Neural crest cell (in vitro differentiated cells): ENCODE data around the gene ARHGAP15. TPM values are rescaled to one million over a fixed set of nuclear protein-coding genes. Genes with fewer than 3 reads are reported as not detected.

ENCODE experiments used
- DNase-seq: peaks from one replicate; pipeline ENCODE4 v3.0.0; 2021; ENCODE audit warnings: low read depth, mixed read lengths, low spot score
- H3K27ac Mint-ChIP-seq: one replicate; pipeline ENCODE4 v1.8.0; 2021; ENCODE audit warnings: mild to moderate bottlenecking, mixed read lengths; ENCODE audit not compliant: unreplicated experiment
- H3K27me3 Mint-ChIP-seq: 2 replicates; pipeline ENCODE4 v1.8.0; 2021; ENCODE audit warnings: low read depth, mild to moderate bottlenecking, mixed read lengths
- H3K36me3 Mint-ChIP-seq: 2 replicates; pipeline ENCODE4 v1.8.0; 2021; ENCODE audit warnings: low read depth, mild to moderate bottlenecking, mixed read lengths
- H3K4me1 Mint-ChIP-seq: 2 replicates; pipeline ENCODE4 v1.8.0; 2021; ENCODE audit warnings: mixed read lengths
- H3K4me3 Mint-ChIP-seq: one replicate; pipeline ENCODE4 v1.8.0; 2021; ENCODE audit warnings: mild to moderate bottlenecking, mixed read lengths
- H3K9me3 Mint-ChIP-seq: 2 replicates; pipeline ENCODE4 v1.8.0; 2021; ENCODE audit warnings: mixed read lengths
- total RNA-seq: library from RNA; stranded (reverse); gene quantifications from 2 replicates; pipeline ENCODE4 v1.2.1, GENCODE V29; 2021
- TF ChIP-seq, protein P1 (sequence below): fragments of 200-600 bp; sonication (generic); conservative IDR thresholded peaks from 2 replicates; pipeline ENCODE4 v1.5.0; 2021; ENCODE audit warnings: antibody characterized with exemption, mild to moderate bottlenecking

The ARHGAP15 gene
- total RNA-seq, 1 donor from 2014 or later: 2.8 TPM

DNA sequence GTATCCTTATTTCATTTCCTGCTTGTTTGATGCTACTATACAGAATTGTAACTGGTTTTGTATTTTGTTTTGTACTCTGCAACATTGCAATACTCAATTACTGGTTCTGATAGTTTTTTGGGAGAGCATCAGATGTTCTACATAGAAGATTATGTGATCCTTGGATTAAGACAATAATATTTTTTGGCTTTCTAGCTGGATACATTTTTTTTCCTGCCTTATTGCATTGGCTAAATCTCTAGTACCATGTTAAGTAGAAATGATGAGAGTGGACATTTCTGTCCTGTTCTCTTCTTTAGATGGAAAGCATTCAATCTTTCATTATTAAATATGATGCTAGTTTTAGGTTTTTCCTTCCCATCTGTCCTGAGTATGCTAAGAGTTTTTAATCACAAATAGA is 523.5 kb downstream of the ARHGAP15 start:
- Mint-ChIP-seq H3K9me3 (peaks cover 9% of the 10 kb centered on the region), H3K4me3 (no peak overlapping the region), H3K36me3 (peaks cover 5% of the 10 kb centered on the region), H3K27me3 (no peaks in the 10 kb centered on the region), H3K4me1 (no peaks in the 10 kb centered on the region), H3K27ac (no peak overlapping the region)
- no peak for DNase-seq
- TF ChIP-seq, protein P1, sequence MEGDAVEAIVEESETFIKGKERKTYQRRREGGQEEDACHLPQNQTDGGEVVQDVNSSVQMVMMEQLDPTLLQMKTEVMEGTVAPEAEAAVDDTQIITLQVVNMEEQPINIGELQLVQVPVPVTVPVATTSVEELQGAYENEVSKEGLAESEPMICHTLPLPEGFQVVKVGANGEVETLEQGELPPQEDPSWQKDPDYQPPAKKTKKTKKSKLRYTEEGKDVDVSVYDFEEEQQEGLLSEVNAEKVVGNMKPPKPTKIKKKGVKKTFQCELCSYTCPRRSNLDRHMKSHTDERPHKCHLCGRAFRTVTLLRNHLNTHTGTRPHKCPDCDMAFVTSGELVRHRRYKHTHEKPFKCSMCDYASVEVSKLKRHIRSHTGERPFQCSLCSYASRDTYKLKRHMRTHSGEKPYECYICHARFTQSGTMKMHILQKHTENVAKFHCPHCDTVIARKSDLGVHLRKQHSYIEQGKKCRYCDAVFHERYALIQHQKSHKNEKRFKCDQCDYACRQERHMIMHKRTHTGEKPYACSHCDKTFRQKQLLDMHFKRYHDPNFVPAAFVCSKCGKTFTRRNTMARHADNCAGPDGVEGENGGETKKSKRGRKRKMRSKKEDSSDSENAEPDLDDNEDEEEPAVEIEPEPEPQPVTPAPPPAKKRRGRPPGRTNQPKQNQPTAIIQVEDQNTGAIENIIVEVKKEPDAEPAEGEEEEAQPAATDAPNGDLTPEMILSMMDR: no peak

GRCh38 chr2:143668234-143668633 is 539.0 kb downstream of the ARHGAP15 start:
- Mint-ChIP-seq H3K36me3 (peaks cover 7% of the 10 kb centered on the region), H3K4me3 (no peak overlapping the region), H3K27me3 (no peaks in the 10 kb centered on the region), H3K4me1 (peaks cover 7% of the 10 kb centered on the region), H3K27ac (no peak overlapping the region), H3K9me3 (no peaks in the 10 kb centered on the region)
- DNase-seq: no peak
- TF ChIP-seq, protein P1: no peak

- peaks cover 4% of the 10 kb centered on the region for H3K36me3 Mint-ChIP-seq
- no peaks in the 10 kb centered on the region for H3K27me3 Mint-ChIP-seq
- no peak overlapping the region for H3K4me3 Mint-ChIP-seq
- H3K27ac Mint-ChIP-seq: no peak overlapping the region
- DNase-seq: no peak
- peaks cover 5% of the 10 kb centered on the region for H3K9me3 Mint-ChIP-seq
- TF ChIP-seq, protein P1: no peak
- H3K4me1 Mint-ChIP-seq: no peaks in the 10 kb centered on the region
These were observed 544.8 kb downstream of the ARHGAP15 start for GRCh38 chr2:143674051-143674450.

GRCh38 chr2:143675021-143675420 is 545.8 kb downstream of the ARHGAP15 start:
- H3K27me3 Mint-ChIP-seq: no peaks in the 10 kb centered on the region
- TF ChIP-seq, protein P1: no peak
- peaks cover 4% of the 10 kb centered on the region for H3K36me3 Mint-ChIP-seq
- DNase-seq: no peak
- peaks cover 5% of the 10 kb centered on the region for H3K9me3 Mint-ChIP-seq
- H3K27ac Mint-ChIP-seq: no peak overlapping the region
- H3K4me3 Mint-ChIP-seq: no peak overlapping the region
- H3K4me1 Mint-ChIP-seq: peaks cover 4% of the 10 kb centered on the region

DNA sequence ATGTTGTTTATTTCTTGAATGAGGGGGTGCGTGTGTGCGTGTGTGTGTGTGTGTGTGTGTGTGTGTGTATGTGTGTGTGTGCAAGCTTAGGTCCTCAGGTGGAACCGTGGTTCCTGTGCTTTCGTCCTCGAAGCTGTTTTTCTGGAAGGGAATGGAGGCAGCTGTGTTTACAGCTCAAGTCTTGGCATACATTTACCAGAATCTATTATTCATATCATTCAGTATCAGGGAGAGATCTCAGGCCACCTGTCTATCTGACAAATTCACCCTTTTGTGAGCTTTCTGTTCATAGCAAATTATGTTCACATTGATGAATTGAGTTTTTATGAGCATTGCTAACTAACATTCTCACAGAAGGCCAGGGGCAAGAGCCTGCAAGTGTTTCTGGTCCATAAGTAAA is 550.4 kb downstream of the ARHGAP15 start:
- TF ChIP-seq, protein P1: no peak
- no peak overlapping the region for H3K27ac Mint-ChIP-seq
- no peaks in the 10 kb centered on the region for H3K27me3 Mint-ChIP-seq
- no peak for DNase-seq
- H3K36me3 Mint-ChIP-seq: no peaks in the 10 kb centered on the region
- H3K4me1 Mint-ChIP-seq: peaks cover 29% of the 10 kb centered on the region
- no peak overlapping the region for H3K4me3 Mint-ChIP-seq
- H3K9me3 Mint-ChIP-seq: peaks cover 5% of the 10 kb centered on the region
